Stomach smooth muscle (tissue), 2 donors: ENCODE results near the gene ETF1.

Experiments used
- H3K27ac ChIP-seq: one replicate; pipeline ENCODE4 v1.7.0; 2013; ENCODE audit warnings: mild to moderate bottlenecking, low read length, inconsistent platforms
- H3K27me3 ChIP-seq, 2 donors: one replicate each; pipeline ENCODE4 v1.7.0; 2013; ENCODE audit warnings: low read length in 2 of 2; ENCODE audit not compliant: insufficient read depth in 2 of 2, control insufficient read depth in 1 of 2
- H3K36me3 ChIP-seq, 2 donors: one replicate each; pipeline ENCODE4 v1.7.0; 2013; ENCODE audit warnings: low read length in 2 of 2; ENCODE audit not compliant: control insufficient read depth in 2 of 2, insufficient read depth in 2 of 2
- H3K4me1 ChIP-seq: one replicate; pipeline ENCODE4 v1.7.0; 2013; ENCODE audit warnings: low read length; ENCODE audit not compliant: control insufficient read depth, insufficient read depth
- H3K4me3 ChIP-seq, 2 donors: one replicate each; pipeline ENCODE4 v1.7.0; 2013; ENCODE audit warnings: low read length in 2 of 2
- H3K9ac ChIP-seq, 2 donors: one replicate each; pipeline ENCODE4 v1.7.0; 2013; ENCODE audit warnings: low read length in 2 of 2, mild to moderate bottlenecking in 1 of 2
- H3K9me3 ChIP-seq, 2 donors: one replicate each; pipeline ENCODE4 v1.7.0; 2013; ENCODE audit warnings: low read length in 2 of 2; ENCODE audit not compliant: control insufficient read depth in 2 of 2
- donor health status: healthy.
- donor health status: Pancreatic carcinoma.

The ETF1 gene

DNA sequence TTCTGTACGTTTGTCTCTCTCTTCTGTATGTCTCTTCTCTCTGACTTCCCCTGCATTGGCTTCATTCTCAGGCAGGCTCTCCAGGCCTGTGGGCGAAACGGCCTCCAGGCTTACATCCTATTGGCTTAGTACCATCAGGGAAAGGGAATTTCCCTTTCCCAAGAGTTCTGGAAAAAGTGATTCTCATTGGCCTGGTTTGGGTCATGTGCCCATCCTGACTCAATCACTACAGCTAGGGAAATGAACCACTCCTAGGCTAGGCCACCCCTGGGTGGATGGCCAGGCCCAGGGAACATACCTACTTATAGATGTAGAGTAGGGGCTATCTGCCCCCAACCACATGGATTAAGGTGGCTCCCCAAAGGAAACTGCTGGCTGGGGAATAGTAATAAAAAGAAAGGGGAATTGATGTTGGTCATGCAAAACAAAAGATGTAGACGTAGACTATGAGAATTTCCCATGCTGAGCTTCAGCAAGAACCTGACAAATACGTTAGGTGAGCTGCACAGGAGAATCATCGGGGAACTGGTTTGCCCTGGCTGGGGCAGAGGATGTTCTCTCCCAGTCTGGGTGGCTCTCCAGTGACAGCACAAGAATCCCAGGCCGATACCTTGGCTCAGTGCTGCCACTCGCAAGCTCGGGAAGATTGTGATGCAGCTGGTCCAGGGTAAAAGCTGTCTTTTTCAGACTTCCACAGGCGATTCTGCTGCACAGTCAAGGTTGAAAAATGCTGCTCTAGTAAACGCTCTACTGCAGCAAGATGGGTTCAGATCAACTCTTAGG is 81.5 kb downstream of the ETF1 start:
- Histone ChIP-seq H3K27ac (peak overlapping the region; percentile 41), H3K4me1 (peaks cover 40% of the 10 kb centered on the region), H3K9ac (peak overlapping the region in 1 of 2 donors; percentile 21), H3K27me3 (no peaks in the 10 kb centered on the region), H3K9me3 (no peaks in the 10 kb centered on the region), H3K4me3 (no peak overlapping the region), H3K36me3 (no peaks in the 10 kb centered on the region)

DNA sequence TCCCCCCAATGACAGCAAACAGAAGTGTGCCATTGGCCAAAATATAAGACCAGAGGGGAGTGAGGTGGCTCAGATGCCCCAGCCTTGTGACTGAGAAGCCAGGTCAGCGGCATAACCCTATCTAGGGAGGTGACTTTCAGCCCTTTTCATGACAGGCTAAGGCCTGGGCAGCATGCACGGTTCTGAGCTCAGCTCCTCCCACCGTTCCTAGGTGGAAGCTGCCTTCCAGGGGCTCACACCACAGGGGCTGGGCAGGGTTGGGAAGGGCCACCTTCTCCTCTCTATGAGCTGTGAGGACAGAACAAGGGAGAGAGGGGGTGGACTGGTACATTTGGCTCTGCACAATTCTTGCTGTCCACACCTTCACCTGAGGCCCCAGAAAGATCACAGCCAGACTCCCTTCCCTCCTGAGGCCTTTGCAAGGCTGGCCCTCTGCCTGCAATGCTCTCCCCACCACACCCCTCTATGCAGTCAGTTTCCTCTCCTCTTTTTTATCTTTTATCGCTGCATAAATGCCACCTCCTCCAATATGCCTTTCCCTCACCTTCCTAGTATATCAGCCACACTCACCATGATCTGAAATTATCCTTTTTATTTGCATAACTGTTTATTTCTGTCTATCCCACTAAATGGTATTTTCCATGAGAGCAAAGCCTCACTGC is 82.9 kb downstream of the ETF1 start:
- Histone ChIP-seq H3K9me3 (no peaks in the 10 kb centered on the region), H3K27ac (no peak overlapping the region), H3K9ac (no peak overlapping the region), H3K4me3 (no peak overlapping the region), H3K27me3 (no peaks in the 10 kb centered on the region), H3K4me1 (peaks cover 36% of the 10 kb centered on the region), H3K36me3 (no peaks in the 10 kb centered on the region)

DNA sequence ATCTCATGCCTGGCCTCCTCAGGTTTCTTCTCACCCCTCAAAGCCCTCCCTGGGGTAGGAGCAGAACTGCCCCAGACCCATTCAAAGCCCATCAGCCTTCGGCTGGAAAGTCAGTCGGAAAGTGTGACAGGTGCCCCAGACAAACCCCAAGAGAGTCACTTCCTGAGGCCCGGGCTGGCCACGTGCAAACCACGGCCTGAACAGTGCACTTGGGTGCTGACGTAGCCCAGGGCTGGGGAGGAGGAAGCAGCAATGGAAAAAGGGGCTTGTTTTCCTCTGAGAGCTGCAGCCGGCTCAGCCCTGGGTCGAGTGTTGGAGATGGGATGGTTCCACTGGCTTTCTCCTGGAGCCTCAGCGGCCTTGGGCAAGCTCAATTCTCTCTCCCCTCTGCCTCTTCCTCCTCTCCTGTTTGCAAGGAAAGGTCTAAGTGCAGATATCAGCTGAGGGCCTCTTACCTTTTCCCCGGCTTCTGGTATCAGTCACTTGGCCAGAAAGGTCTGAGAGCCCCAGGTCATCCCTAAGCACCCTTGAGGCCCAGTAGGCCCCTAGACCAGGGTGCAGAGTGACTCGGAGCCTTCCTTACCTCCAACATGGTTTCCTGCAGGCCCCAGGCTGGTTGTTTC is 83.6 kb downstream of the ETF1 start:
- Histone ChIP-seq H3K27ac (no peak overlapping the region), H3K9me3 (no peaks in the 10 kb centered on the region), H3K9ac (no peak overlapping the region), H3K36me3 (no peaks in the 10 kb centered on the region), H3K27me3 (no peaks in the 10 kb centered on the region), H3K4me3 (no peak overlapping the region), H3K4me1 (peaks cover 41% of the 10 kb centered on the region)

DNA sequence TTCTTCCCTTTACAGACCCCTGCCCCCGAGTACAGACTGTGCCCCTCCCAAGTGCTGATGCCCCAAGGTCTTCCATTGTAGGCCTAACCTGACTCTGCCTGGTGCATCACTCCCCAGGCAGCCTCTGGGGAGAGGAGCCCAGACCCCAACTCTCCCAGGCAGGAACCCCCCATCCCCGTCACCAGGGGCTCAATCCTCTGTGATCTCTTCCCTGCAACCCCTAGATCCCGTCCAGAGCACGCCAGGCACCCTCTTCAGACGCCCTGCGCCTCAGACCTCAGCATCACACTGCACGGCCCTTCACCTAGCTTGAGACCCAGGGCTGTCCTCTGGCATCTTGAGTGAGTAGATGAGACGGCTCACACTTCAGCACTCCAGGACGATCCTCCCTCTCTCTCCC is 84.2 kb downstream of the ETF1 start:
- H3K36me3 ChIP-seq: no peaks in the 10 kb centered on the region
- H3K9ac ChIP-seq: no peak overlapping the region
- no peak overlapping the region for H3K4me3 ChIP-seq
- H3K27ac ChIP-seq: no peak overlapping the region
- H3K27me3 ChIP-seq: no peaks in the 10 kb centered on the region
- H3K4me1 ChIP-seq: peaks cover 37% of the 10 kb centered on the region
- no peaks in the 10 kb centered on the region for H3K9me3 ChIP-seq

DNA sequence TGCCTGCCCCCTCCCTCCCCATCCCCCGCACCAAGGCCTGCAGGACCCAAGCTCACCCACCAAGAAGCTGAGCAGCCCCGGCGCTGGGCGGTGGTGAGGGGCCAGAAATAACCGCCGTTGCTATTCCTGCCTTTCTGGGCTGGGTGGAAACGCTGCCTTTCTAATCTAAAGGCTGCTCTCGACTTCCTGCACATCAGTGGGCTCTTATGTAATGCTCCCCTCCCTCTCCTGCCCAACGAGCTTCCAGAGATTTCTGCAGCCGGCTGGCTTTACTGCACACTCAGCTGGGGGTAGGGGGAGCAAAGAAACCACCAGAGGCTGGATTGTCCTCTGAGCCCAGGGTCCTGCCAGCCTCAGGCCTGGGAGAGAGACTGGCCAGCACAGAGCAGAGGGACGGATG is 84.7 kb downstream of the ETF1 start:
- no peak overlapping the region for H3K27ac ChIP-seq
- no peak overlapping the region for H3K9ac ChIP-seq
- peaks cover 32% of the 10 kb centered on the region for H3K4me1 ChIP-seq
- H3K4me3 ChIP-seq: peak overlapping the region; percentile 29 to 40
- H3K9me3 ChIP-seq: no peaks in the 10 kb centered on the region
- H3K27me3 ChIP-seq: no peaks in the 10 kb centered on the region
- no peaks in the 10 kb centered on the region for H3K36me3 ChIP-seq

DNA sequence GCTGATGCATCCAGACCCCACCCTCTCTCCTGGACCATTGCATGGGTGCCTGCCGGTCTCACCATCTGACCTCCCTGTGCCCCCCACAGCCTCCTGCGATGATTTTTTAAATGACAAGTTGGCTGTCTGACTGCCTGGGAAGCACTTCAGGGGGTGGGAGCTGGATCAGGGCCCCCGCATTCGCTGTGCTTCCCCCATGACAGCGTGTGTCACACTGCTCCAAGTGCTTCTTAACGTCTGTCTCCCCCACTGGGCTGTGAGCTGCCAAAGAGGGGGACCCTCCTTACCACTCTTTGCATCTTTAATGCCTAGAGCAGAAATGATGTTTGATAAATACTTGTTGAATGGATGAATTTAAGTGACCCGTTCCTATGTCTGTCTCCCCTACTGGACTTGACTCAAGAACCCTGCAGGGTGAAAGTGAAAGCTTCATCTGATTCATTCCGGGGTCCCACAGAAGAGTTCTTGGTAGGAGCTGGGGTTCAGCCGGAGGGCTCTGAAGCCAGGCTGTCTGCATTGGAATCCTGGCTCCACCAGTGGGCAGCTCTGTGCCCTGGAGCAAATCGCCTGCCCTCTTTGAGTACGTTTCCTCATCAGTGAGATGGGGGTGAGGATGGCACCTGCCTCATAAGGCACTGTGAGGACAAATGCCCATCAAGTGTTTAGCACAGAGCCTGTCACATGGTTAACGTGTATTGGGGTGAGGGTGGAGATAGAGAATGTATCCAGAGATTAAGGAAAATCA is 85.3 kb downstream of the ETF1 start:
- no peaks in the 10 kb centered on the region for H3K36me3 ChIP-seq
- H3K27me3 ChIP-seq: no peaks in the 10 kb centered on the region
- H3K4me1 ChIP-seq: peaks cover 31% of the 10 kb centered on the region
- no peak overlapping the region for H3K27ac ChIP-seq
- peak overlapping the region in 1 of 2 donors; percentile 17 for H3K9ac ChIP-seq
- H3K4me3 ChIP-seq: peak overlapping the region; percentile 29 to 40
- H3K9me3 ChIP-seq: no peaks in the 10 kb centered on the region
